Ovary (tissue), 9 donors: ENCODE measurements around the gene TCF4. TPM values are rescaled to one million over a fixed set of nuclear protein-coding genes. Genes with fewer than 3 reads are reported as not detected.

Experiments
- DNase-seq, 5 donors: peaks; one replicate each; pipeline ENCODE4 v3.0.0-alpha.2; 2019 to 2020
- H3K27ac ChIP-seq, 2 donors: fragments of 200-600 bp; one replicate each; pipeline versions ENCODE4 v1.5.1 to v1.8.0; 2019 to 2022
- H3K27me3 ChIP-seq: fragments of 200-600 bp; one replicate; pipeline ENCODE4 v1.8.0; 2022
- H3K36me3 ChIP-seq: fragments of 200-600 bp; sonication (generic); one replicate; pipeline ENCODE4 v1.5.1; 2019
- H3K4me1 ChIP-seq: one replicate; pipeline ENCODE4 v1.8.1; 2013; ENCODE audit warnings: mild to moderate bottlenecking, moderate library complexity; ENCODE audit not compliant: insufficient read depth
- H3K4me3 ChIP-seq: fragments of 200-600 bp; sonication (generic); one replicate; pipeline ENCODE4 v1.5.1; 2017
- H3K9me3 ChIP-seq, 2 donors: fragments of 200-600 bp in 1 of 2; sonication (generic) in 1 of 2; one replicate each; pipeline versions ENCODE4 v1.5.1 to v1.8.1; 2013 to 2019; ENCODE audit warnings: mild to moderate bottlenecking in 1 of 2, moderate library complexity in 1 of 2
- EP300 ChIP-seq: sonication (generic); formaldehyde crosslinking; IDR thresholded peaks from one replicate; pipeline ENCODE4 v1.6.1; 2017; ENCODE audit warnings: antibody characterized with exemption
- POLR2A ChIP-seq: fragments of 450-650 bp; IDR thresholded peaks from one replicate; pipeline ENCODE4 v1.6.1; 2017; ENCODE audit warnings: antibody characterized with exemption, mild to moderate bottlenecking, moderate library complexity
- WGBS, 3 donors: extraction: QIAGEN DNeasy Blood & Tissue Kit in 1 of 3; methylation state at CpG; one replicate each; pipeline versions ENCODE4 v1.1.5 to v1.1.7; 2013 to 2017; 5-methylcytosine and 5-hydroxymethylcytosine counted together
- intact Hi-C, 4 donors: fragments of 100-400 bp; cut with DNase I; formaldehyde crosslinking; loops; one replicate each; pipeline versions ENCODE4 v1.11.0 to v1.15.1; 2022 to 2023
- polyA plus RNA-seq, 2 donors: library from polyadenylated mRNA; stranded (reverse); fragments of 200-250 nt in 1 of 2; fragments of 350-450 nt in 1 of 2; fragmentation: Illumina TruSeq in 1 of 2; extraction: RNeasy Lipid Tissue Mini Kit (QIAGEN cat#74804) in 1 of 2; gene quantifications; one replicate each; pipeline ENCODE4 v1.2.3, GENCODE V29; 2013 to 2014
- total RNA-seq, 7 donors: library from RNA; depleted of rRNA in 2 of 7; stranded (reverse); fragments of >200 nt in 2 of 7; fragmentation: NEBNext Ultra II Directional in 3 of 7; extraction: Animal tissue kit (Norgen Biotek cat#: 25700) in 3 of 7; gene quantifications; one replicate each; pipeline versions ENCODE4 v1.1.0 to v1.2.4, GENCODE V29; 2016 to 2023
- TF ChIP-seq, protein P1 (sequence below), 3 donors: fragments of 450-650 bp in 2 of 3; fragments of 200-600 bp in 1 of 3; IDR thresholded peaks; one replicate each; pipeline versions ENCODE4 v1.5.1 to v1.8.0; 2016 to 2022; ENCODE audit warnings: antibody characterized with exemption in 3 of 3, mild to moderate bottlenecking in 1 of 3
- donor health status: DM: no; HTN: no; CAD: no; lungs with moderate emphysema.
- donor health status: DM: no; HTN: no; CAD: no.
- donor health status: Bipolar disorder and iron deficiency.
- donor health status: DM: yes; HTN: yes; CAD: no.
- donor health status: DM: no; HTN: no; CAD: no.
- donor health status: DM: yes; HTN: yes; CAD: no.

The TCF4 gene
- total and polyA plus RNA-seq, 9 donors, result 36.5 to 131 (median 112) TPM

GRCh38 chr18:55375930-55376329 lies 212.1 kb downstream of the TCF4 start:
- intact Hi-C loops, result no loop called here
- WGBS, 3 donors, result 95 to 96% (median 96%) methylated on average over 5 of the region's 5 CpGs
- no peak for DNase-seq
- H3K4me1 ChIP-seq, result no peaks in the 10 kb centered on the region
- no peaks in the 10 kb centered on the region for H3K9me3 ChIP-seq
- no peaks in the 10 kb centered on the region for H3K36me3 ChIP-seq
- H3K4me3 ChIP-seq, result no peak overlapping the region
- H3K27ac ChIP-seq, result no peak overlapping the region
- H3K27me3 ChIP-seq, result no peaks in the 10 kb centered on the region
- TF ChIP-seq EP300, result no peak
- TF ChIP-seq, protein P1, sequence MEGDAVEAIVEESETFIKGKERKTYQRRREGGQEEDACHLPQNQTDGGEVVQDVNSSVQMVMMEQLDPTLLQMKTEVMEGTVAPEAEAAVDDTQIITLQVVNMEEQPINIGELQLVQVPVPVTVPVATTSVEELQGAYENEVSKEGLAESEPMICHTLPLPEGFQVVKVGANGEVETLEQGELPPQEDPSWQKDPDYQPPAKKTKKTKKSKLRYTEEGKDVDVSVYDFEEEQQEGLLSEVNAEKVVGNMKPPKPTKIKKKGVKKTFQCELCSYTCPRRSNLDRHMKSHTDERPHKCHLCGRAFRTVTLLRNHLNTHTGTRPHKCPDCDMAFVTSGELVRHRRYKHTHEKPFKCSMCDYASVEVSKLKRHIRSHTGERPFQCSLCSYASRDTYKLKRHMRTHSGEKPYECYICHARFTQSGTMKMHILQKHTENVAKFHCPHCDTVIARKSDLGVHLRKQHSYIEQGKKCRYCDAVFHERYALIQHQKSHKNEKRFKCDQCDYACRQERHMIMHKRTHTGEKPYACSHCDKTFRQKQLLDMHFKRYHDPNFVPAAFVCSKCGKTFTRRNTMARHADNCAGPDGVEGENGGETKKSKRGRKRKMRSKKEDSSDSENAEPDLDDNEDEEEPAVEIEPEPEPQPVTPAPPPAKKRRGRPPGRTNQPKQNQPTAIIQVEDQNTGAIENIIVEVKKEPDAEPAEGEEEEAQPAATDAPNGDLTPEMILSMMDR (IDR thresholded peaks at IDR 0.05), result no peak
- no peak for TF ChIP-seq POLR2A

GRCh38 chr18:55374741-55375140 lies 213.3 kb downstream of the TCF4 start:
- no peak overlapping the region for H3K4me3 ChIP-seq
- H3K9me3 ChIP-seq, result no peaks in the 10 kb centered on the region
- H3K36me3 ChIP-seq, result no peaks in the 10 kb centered on the region
- TF ChIP-seq, protein P1 (IDR thresholded peaks at IDR 0.05), result no peak
- TF ChIP-seq EP300 (no peak), POLR2A (no peak)
- no peaks in the 10 kb centered on the region for H3K27me3 ChIP-seq
- no peaks in the 10 kb centered on the region for H3K4me1 ChIP-seq
- 76 to 82% (median 79%) methylated on average over 1 of the region's 1 CpG for WGBS, 3 donors
- intact Hi-C loops, result no loop called here
- no peak overlapping the region for H3K27ac ChIP-seq
- DNase-seq, result no peak

GRCh38 chr18:55372209-55372608 lies 215.8 kb downstream of the TCF4 start:
- no peaks in the 10 kb centered on the region for H3K36me3 ChIP-seq
- no peak for TF ChIP-seq POLR2A
- no peak for TF ChIP-seq EP300
- TF ChIP-seq, protein P1 (IDR thresholded peaks at IDR 0.05), result no peak
- DNase-seq, result no peak
- H3K9me3 ChIP-seq, result no peaks in the 10 kb centered on the region
- no peaks in the 10 kb centered on the region for H3K4me1 ChIP-seq
- 70 to 77% (median 75%) methylated on average over 2 of the region's 2 CpGs for WGBS, 3 donors
- no peak overlapping the region for H3K27ac ChIP-seq
- H3K27me3 ChIP-seq, result no peaks in the 10 kb centered on the region
- no peak overlapping the region for H3K4me3 ChIP-seq
- intact Hi-C loops, result no loop called here

GRCh38 chr18:55370936-55371335 lies 217.1 kb downstream of the TCF4 start:
- H3K4me3 ChIP-seq, result no peak overlapping the region
- intact Hi-C loops, result no loop called here
- TF ChIP-seq, protein P1 (IDR thresholded peaks at IDR 0.05), result no peak
- TF ChIP-seq EP300 (no peak), POLR2A (no peak)
- no peaks in the 10 kb centered on the region for H3K9me3 ChIP-seq
- H3K4me1 ChIP-seq, result no peaks in the 10 kb centered on the region
- no peaks in the 10 kb centered on the region for H3K27me3 ChIP-seq
- no peaks in the 10 kb centered on the region for H3K36me3 ChIP-seq
- no peak overlapping the region for H3K27ac ChIP-seq
- DNase-seq, result no peak

DNA sequence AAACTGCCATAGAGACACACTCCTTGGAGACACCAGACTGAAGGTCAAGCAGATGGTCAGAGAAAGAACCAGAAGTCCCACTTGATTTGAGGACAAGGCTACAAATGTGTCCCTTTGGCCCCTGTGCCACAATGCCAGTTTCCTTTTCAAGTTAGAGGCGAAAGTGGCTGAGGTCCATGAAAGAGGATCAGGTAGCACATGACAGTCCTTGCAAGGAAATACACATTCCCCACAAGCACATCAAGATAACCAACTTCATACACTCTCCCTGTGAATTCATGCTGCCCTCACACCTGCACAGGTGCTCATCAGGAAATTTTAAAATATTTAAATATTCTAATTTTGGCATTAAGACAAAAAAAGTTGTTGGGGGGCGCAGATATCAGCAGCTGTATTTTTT lies 218.6 kb downstream of the TCF4 start:
- intact Hi-C loops, result no loop called here
- Histone ChIP-seq H3K27me3 (no peaks in the 10 kb centered on the region), H3K4me1 (no peaks in the 10 kb centered on the region), H3K27ac (no peak overlapping the region), H3K4me3 (no peak overlapping the region), H3K36me3 (no peaks in the 10 kb centered on the region), H3K9me3 (no peaks in the 10 kb centered on the region)
- no peak for DNase-seq
- 92 to 95% (median 94%) methylated on average over 2 of the region's 2 CpGs for WGBS, 3 donors
- TF ChIP-seq, protein P1 (IDR thresholded peaks at IDR 0.05), result no peak
- TF ChIP-seq EP300 (no peak), POLR2A (no peak)
